Gastrocnemius medialis (tissue), 4 donors: ENCODE measurements around the gene REXO5. TPM values are rescaled to one million over a fixed set of nuclear protein-coding genes. Genes with fewer than 3 reads are reported as not detected.
"Not testable (repeated sequence)": the region's sequence is repeated elsewhere in the genome, so short reads cannot be mapped to it uniquely, and the experiment has no call there.

ENCODE experiments used
- ATAC-seq, 2 donors: fragments of 150-250 bp; one replicate each; pipeline ENCODE4 v1.9.1; 2016
- DNase-seq, 2 donors: peaks; one replicate each; pipeline ENCODE4 v3.0.0-alpha.2; 2019
- H3K27ac ChIP-seq, 4 donors: fragments of 200-600 bp; sonication (generic); 1 replicate in 1 of 4; 2 replicates in 3 of 4; pipeline ENCODE4 v1.5.1; 2016 to 2018; ENCODE audit warnings: mild to moderate bottlenecking in 2 of 4, moderate library complexity in 1 of 4
- H3K27me3 ChIP-seq, 3 donors: fragments of 200-600 bp; sonication (generic) in 2 of 3; 1 replicate in 1 of 3; 2 replicates in 2 of 3; pipeline versions ENCODE4 v1.5.1 to v1.6.0; 2016 to 2019; ENCODE audit warnings: mild to moderate bottlenecking in 1 of 3, moderate library complexity in 1 of 3
- H3K36me3 ChIP-seq, 2 donors: fragments of 200-600 bp; sonication (generic) in 1 of 2; one replicate each; pipeline ENCODE4 v1.5.1; 2017 to 2018
- H3K4me1 ChIP-seq, 2 donors: fragments of 200-600 bp; sonication (generic) in 1 of 2; one replicate each; pipeline ENCODE4 v1.5.1; 2016 to 2017; ENCODE audit warnings: mild to moderate bottlenecking in 2 of 2
- H3K4me3 ChIP-seq, 4 donors: fragments of 200-600 bp; sonication (generic) in 3 of 4; 1 replicate in 1 of 4; 2 replicates in 3 of 4; pipeline ENCODE4 v1.5.1; 2016 to 2019; ENCODE audit warnings: mild to moderate bottlenecking in 2 of 4
- H3K9me3 ChIP-seq, 3 donors: fragments of 200-600 bp; sonication (generic) in 2 of 3; 1 replicate in 1 of 3; 2 replicates in 2 of 3; pipeline ENCODE4 v1.5.1; 2016 to 2019
- CTCF ChIP-seq, 5 experiments: fragments of 450-650 bp in 3 of 5; fragments of 200-600 bp in 2 of 5; sonication (generic) in 2 of 5; IDR thresholded peaks in 4 of 5; conservative IDR thresholded peaks in 1 of 5; 1 replicate in 4 of 5; 2 replicates in 1 of 5; pipeline ENCODE4 v1.5.1; 2016 to 2019; ENCODE audit warnings: antibody characterized with exemption in 5 of 5, mild to moderate bottlenecking in 3 of 5, moderate library complexity in 3 of 5
- POLR2A ChIP-seq, 2 donors: fragments of 450-650 bp; IDR thresholded peaks; one replicate each; pipeline ENCODE4 v1.6.1; 2017; ENCODE audit warnings: antibody characterized with exemption in 2 of 2, mild to moderate bottlenecking in 2 of 2, moderate library complexity in 2 of 2
- in situ Hi-C, 4 donors: fragments of 200-750 bp; cut with MboI; loops; one replicate each; pipeline versions ENCODE4 v1.15.0 to v1.8.0; 2017; ENCODE audit warnings: low sequenced_read_pairs in 4 of 4
- intact Hi-C: fragments of 100-400 bp; cut with DNase I; formaldehyde crosslinking; loops from one replicate; pipeline ENCODE4 v1.15.1; 2023; ENCODE audit warnings: low total_unique reads
- total RNA-seq, 4 donors: library from RNA; depleted of rRNA; stranded (reverse); fragments of >200 nt; gene quantifications; one replicate each; pipeline versions ENCODE4 v1.1.0 to v1.2.3, GENCODE V29; 2016

Gene REXO5
- total RNA-seq, 4 donors from 2014 or later = 0.52 to 3.1 (median 1.6) TPM

GRCh38 chr16:20859699-20860098 lies 53.4 kb downstream of the REXO5 start:
- Histone ChIP-seq H3K4me3 (no peak overlapping the region), H3K27me3 (no peaks in the 10 kb centered on the region), H3K36me3 (peaks cover 0 to 15% of the 10 kb centered on the region in 2 donors), H3K4me1 (peaks cover 19% of the 10 kb centered on the region in 2 donors), H3K9me3 (no peaks in the 10 kb centered on the region), H3K27ac (peak overlapping the region; percentile 12 to 51 (median 34))
- intact Hi-C loops = no loop called here
- TF ChIP-seq POLR2A (IDR thresholded peaks at IDR 0.05) = no peak
- ATAC-seq = peak in 1 of 2 donors; percentile 44
- no peak for DNase-seq
- in situ Hi-C loops = loop anchor here (5.0 to 25.0 kb wide), 4 partner anchors 55 to 428 kb away; partner anchors contain the start of gene CRYM (in 1 of the 4)

GRCh38 chr16:20860361-20860760 lies 54.0 kb downstream of the REXO5 start:
- TF ChIP-seq CTCF (IDR thresholded peaks at IDR 0.05 in 4 of 5, conservative IDR thresholded peaks at IDR 0.05 in 1 of 5) (no peak), POLR2A (IDR thresholded peaks at IDR 0.05) (no peak)
- in situ Hi-C loops = loop anchor here in 1 of 4 donors (25.0 kb wide), 1 partner anchor 427 kb away; the partner anchor contains the start of gene CRYM

GRCh38 chr16:20860995-20861394 lies 54.7 kb downstream of the REXO5 start:
- Histone ChIP-seq H3K27ac (peak overlapping the region in 3 of 4 donors; percentile 35 to 53 (median 51)), H3K4me1 (peaks cover 25 to 27% of the 10 kb centered on the region in 2 donors), H3K36me3 (peaks cover 0 to 15% of the 10 kb centered on the region in 2 donors)
- in situ Hi-C loops = loop anchor here in 1 of 4 donors (25.0 kb wide), 1 partner anchor 426 kb away; the partner anchor contains the start of gene CRYM
- ATAC-seq, H3K9me3 ChIP-seq, H3K27me3 ChIP-seq, H3K4me3 ChIP-seq, intact Hi-C loops, DNase-seq: not testable (repeated sequence)

More at GRCh38 chr16:20860361-20860760, 54.0 kb downstream of the REXO5 start:
- ATAC-seq (no peak), DNase-seq (no peak)
- intact Hi-C loops = no loop called here
- Histone ChIP-seq H3K4me3 (no peak overlapping the region), H3K4me1 (peaks cover 20% of the 10 kb centered on the region in 2 donors), H3K27me3 (no peaks in the 10 kb centered on the region), H3K9me3 (no peaks in the 10 kb centered on the region), H3K27ac (peak overlapping the region in 3 of 4 donors; percentile 33 to 51 (median 35)), H3K36me3 (peaks cover 0 to 15% of the 10 kb centered on the region in 2 donors)

- in situ Hi-C loops = loop anchor here in 1 of 4 donors (25.0 kb wide), 1 partner anchor 425 kb away; the partner anchor contains the start of gene CRYM
- peaks cover 38% of the 10 kb centered on the region in 2 donors for H3K4me1 ChIP-seq
These were observed 56.0 kb downstream of the REXO5 start for GRCh38 chr16:20862162-20862960.

GRCh38 chr16:20864376-20864775 lies 58.0 kb downstream of the REXO5 start:
- H3K36me3 ChIP-seq, H3K9me3 ChIP-seq, ATAC-seq, H3K27me3 ChIP-seq, intact Hi-C loops, DNase-seq, H3K27ac ChIP-seq, H3K4me3 ChIP-seq: not testable (repeated sequence)
- in situ Hi-C loops = loop anchor here in 1 of 4 donors (25.0 kb wide), 1 partner anchor 423 kb away; the partner anchor contains the start of gene CRYM
- peaks cover 49 to 53% of the 10 kb centered on the region in 2 donors for H3K4me1 ChIP-seq

More at GRCh38 chr16:20862162-20862960, 56.0 kb downstream of the REXO5 start:
- no peak for ATAC-seq
- Histone ChIP-seq H3K36me3 (peaks cover 0 to 10% of the 10 kb centered on the region in 2 donors), H3K4me3 (no peak overlapping the region), H3K27me3 (no peaks in the 10 kb centered on the region), H3K27ac (no peak overlapping the region), H3K9me3 (no peaks in the 10 kb centered on the region)
- intact Hi-C loops = no loop called here
- DNase-seq = no peak
- no peak for TF ChIP-seq POLR2A (IDR thresholded peaks at IDR 0.05)
- TF ChIP-seq CTCF (IDR thresholded peaks at IDR 0.05 in 4 of 5, conservative IDR thresholded peaks at IDR 0.05 in 1 of 5) = no peak
